ENCODE data around the gene PCBP3. TPM values are rescaled to one million over a fixed set of nuclear protein-coding genes. Genes with fewer than 3 reads are reported as not detected.

PCBP3 gene
- total RNA-seq, 4 donors from 2014 or later: 0.47 to 5.3 (median 1.0) TPM; not detected in 1

- WGBS, 2 donors: 69% methylated on average over 6 of the region's 6 CpGs
- Histone ChIP-seq H3K9me3 (no peaks in the 10 kb centered on the region), H3K36me3 (no peaks in the 10 kb centered on the region), H3K4me1 (no peaks in the 10 kb centered on the region), H3K27ac (no peak overlapping the region), H3K27me3 (peaks cover 0 to 18% (median 1%) of the 10 kb centered on the region in 4 donors), H3K4me3 (no peak overlapping the region)
- no peak for TF ChIP-seq POLR2A (IDR thresholded peaks at IDR 0.05)
- TF ChIP-seq, protein P1, sequence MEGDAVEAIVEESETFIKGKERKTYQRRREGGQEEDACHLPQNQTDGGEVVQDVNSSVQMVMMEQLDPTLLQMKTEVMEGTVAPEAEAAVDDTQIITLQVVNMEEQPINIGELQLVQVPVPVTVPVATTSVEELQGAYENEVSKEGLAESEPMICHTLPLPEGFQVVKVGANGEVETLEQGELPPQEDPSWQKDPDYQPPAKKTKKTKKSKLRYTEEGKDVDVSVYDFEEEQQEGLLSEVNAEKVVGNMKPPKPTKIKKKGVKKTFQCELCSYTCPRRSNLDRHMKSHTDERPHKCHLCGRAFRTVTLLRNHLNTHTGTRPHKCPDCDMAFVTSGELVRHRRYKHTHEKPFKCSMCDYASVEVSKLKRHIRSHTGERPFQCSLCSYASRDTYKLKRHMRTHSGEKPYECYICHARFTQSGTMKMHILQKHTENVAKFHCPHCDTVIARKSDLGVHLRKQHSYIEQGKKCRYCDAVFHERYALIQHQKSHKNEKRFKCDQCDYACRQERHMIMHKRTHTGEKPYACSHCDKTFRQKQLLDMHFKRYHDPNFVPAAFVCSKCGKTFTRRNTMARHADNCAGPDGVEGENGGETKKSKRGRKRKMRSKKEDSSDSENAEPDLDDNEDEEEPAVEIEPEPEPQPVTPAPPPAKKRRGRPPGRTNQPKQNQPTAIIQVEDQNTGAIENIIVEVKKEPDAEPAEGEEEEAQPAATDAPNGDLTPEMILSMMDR (IDR thresholded peaks at IDR 0.05): no peak
- no peak for DNase-seq
- intact Hi-C loops (cut with DNase I): no loop called here
Observed at GRCh38 chr21:45721671-45722070, 78.1 kb downstream of the PCBP3 start.

- no peaks in the 10 kb centered on the region for H3K4me1 ChIP-seq
- peaks cover 0 to 18% (median 1%) of the 10 kb centered on the region in 4 donors for H3K27me3 ChIP-seq
- H3K4me3 ChIP-seq: no peak overlapping the region
- TF ChIP-seq POLR2A (IDR thresholded peaks at IDR 0.05): no peak
- TF ChIP-seq, protein P1 (IDR thresholded peaks at IDR 0.05): no peak
- no peak overlapping the region for H3K27ac ChIP-seq
- H3K36me3 ChIP-seq: no peaks in the 10 kb centered on the region
- 82 to 84% methylated on average over 10 of the region's 10 CpGs for WGBS, 2 donors
- no peaks in the 10 kb centered on the region for H3K9me3 ChIP-seq
- intact Hi-C loops (cut with DNase I): no loop called here
- no peak for DNase-seq
Observed at GRCh38 chr21:45723049-45723958, 79.8 kb downstream of the PCBP3 start.

DNA sequence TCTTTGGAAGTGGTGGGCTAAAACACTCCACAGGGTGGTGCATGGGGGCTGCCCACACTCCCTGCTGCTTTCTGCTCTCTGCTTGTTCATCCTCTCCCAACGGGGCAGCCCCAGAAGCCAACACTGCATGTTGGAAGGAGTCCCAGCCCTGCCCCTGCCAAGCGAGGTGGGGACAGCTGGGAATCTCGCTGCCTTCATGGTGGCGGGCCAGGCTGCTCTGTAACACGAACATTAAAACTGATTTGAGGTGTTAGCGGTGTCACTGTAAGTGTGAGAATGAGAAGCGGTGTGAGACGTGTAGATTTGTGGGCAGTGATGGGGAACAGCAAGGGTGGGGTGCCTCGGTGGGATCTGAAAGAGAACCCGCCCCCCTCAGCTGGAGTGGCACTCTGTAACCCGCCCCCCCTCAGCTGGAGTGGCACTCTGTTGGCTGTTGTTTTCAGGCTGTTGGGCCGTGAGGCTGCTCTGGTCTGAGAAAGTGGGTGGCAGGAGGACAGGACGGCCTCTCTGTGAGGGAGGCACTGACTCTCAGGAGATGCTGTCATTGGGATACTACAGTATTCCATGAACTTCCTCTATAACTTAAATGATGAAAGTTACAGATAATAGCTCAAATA is 80.9 kb downstream of the PCBP3 start:
- 55 to 58% methylated on average over 10 to 12 of the region's 13 CpGs for WGBS, 2 donors
- intact Hi-C loops (cut with DNase I): no loop called here
- no peak overlapping the region for H3K4me3 ChIP-seq
- H3K36me3 ChIP-seq: no peaks in the 10 kb centered on the region
- TF ChIP-seq POLR2A (IDR thresholded peaks at IDR 0.05): no peak
- TF ChIP-seq, protein P1 (IDR thresholded peaks at IDR 0.05): no peak
- no peak overlapping the region for H3K27ac ChIP-seq
- no peak for DNase-seq
- no peaks in the 10 kb centered on the region for H3K4me1 ChIP-seq
- H3K9me3 ChIP-seq: no peaks in the 10 kb centered on the region
- H3K27me3 ChIP-seq: peaks cover 0 to 6% (median 0%) of the 10 kb centered on the region in 4 donors

DNA sequence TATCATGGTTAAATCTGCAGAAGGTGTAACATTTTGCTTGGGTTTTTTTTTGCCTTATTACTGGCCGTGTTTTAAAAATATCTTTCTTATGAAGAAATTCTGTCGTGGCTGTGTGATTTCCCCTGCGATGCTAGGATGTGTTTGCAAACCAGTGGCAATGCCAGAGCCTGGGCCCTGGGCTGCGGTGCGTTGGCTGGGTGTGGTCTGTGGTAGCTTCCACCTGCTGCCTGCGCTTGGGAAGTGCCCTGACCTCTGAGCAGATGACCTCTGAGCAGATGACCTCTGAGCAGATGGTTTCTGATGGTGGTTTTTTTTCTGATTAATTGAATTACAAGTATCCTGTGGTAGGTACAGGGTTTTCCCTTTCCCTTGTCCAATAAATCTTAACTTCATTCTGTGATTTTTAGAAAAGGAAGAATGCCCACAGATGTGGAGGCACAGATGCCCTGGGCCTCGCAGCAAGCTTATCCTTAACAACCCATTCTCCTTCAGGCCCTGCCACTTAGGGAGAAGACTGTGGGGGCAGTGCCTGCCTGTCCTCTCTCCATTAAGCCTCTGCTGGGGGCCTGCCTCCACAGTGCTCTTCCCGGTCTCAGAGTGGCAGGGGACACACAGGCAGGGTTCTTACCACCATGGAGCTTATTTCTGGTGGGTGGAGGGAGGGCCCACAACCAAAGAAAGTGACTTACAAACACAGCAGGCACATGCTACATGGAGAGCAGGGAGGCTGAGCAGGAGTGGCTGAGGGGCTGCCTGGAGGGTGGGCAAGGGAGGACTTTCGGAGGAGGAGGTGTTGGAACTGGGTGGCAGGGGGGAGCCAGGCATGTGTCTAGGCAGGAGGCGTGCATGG is 81.7 kb downstream of the PCBP3 start:
- WGBS, 2 donors: 77 to 82% methylated on average over 6 to 9 of the region's 10 CpGs
- intact Hi-C loops (cut with DNase I): no loop called here
- H3K4me1 ChIP-seq: no peaks in the 10 kb centered on the region
- no peaks in the 10 kb centered on the region for H3K9me3 ChIP-seq
- H3K27me3 ChIP-seq: no peaks in the 10 kb centered on the region
- TF ChIP-seq POLR2A (IDR thresholded peaks at IDR 0.05): no peak
- TF ChIP-seq, protein P1 (IDR thresholded peaks at IDR 0.05): no peak
- DNase-seq: no peak
- H3K36me3 ChIP-seq: no peaks in the 10 kb centered on the region
- H3K27ac ChIP-seq: no peak overlapping the region
- no peak overlapping the region for H3K4me3 ChIP-seq
